GM10266 (cell line): Measurements from ENCODE around the gene DGKD.

ENCODE experiments used
- DNase-seq: peaks from one replicate; pipeline ENCODE4 v3.0.0; 2012; ENCODE audit errors: extremely low spot score
- TF ChIP-seq, protein P1 (sequence below): IDR thresholded peaks from 2 replicates; pipeline ENCODE4 v1.5.1; 2012; ENCODE audit warnings: mild to moderate bottlenecking, low read depth; ENCODE audit not compliant: control insufficient read depth, insufficient read depth; ENCODE audit errors: missing control alignments

Gene DGKD

DNA sequence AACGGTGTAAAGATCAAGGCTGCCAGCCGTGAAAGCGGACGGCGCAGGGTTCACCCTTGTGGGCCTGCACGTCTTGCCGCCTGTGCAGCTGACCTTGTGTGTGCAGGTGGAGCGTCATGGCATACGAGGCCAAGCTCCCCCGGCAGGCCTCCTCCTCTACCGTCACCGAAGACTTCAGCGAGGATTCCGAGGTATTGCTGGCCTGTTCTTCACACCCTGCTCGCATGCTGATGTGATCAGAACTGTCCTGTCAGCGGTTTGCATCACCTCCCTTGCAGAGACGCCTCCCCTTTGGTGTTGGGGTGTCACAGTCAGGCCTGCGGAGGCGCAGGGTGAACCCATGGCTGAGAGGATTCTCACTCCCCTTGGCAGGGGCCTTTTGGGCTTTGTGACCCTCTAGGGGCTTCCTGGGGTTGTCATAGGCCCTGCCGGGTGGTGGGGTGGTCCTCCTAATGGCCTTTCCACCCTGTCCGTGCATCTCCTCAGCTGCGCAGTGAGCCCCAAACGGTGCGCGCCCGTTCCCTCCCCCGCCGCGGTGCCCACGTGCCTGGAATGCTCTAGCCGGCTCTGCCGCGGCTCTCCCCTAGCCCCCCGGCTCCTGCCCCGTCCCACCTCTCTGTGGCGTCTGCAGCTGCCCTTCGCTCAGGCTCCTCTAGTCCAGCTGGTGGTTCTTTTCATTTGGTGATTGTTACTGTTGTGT is 92.5 kb downstream of the DGKD start:
- no peak for DNase-seq
- TF ChIP-seq, protein P1, sequence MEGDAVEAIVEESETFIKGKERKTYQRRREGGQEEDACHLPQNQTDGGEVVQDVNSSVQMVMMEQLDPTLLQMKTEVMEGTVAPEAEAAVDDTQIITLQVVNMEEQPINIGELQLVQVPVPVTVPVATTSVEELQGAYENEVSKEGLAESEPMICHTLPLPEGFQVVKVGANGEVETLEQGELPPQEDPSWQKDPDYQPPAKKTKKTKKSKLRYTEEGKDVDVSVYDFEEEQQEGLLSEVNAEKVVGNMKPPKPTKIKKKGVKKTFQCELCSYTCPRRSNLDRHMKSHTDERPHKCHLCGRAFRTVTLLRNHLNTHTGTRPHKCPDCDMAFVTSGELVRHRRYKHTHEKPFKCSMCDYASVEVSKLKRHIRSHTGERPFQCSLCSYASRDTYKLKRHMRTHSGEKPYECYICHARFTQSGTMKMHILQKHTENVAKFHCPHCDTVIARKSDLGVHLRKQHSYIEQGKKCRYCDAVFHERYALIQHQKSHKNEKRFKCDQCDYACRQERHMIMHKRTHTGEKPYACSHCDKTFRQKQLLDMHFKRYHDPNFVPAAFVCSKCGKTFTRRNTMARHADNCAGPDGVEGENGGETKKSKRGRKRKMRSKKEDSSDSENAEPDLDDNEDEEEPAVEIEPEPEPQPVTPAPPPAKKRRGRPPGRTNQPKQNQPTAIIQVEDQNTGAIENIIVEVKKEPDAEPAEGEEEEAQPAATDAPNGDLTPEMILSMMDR: no peak

DNA sequence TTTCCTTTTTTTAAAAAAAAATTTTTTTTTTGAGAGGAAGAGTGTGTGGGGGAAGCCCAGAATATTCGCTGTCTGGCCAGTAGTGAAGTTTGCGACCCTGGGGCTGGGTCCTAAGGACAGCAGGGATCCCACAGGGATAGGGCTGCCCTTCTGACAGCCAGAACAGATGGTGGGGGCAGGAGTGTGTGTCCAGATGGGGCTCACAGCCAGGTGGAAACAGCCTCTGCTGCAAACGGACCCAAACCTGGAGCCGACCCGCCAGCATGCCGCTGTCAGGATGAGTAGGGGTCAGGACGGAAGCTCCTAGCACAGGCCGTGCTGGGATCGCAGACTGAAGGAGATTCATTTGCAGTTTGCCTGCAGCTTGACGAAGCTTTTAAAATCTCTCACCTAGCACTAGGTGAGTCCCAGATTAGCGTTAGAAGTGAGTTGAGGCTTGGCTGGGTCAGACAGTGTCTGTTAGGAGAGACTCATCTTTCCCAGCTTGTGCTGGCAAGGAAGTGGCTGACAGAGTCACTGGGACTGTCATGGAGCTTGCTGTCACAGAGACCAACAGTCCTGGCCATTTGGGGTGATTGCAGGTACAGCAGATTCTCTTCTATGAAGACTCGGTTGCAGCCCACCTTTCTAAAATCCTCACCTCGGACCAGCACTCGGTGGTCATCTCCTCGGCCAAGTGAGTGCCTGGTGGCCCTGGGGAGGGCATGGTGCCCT is 93.4 kb downstream of the DGKD start:
- TF ChIP-seq, protein P1: no peak

DNA sequence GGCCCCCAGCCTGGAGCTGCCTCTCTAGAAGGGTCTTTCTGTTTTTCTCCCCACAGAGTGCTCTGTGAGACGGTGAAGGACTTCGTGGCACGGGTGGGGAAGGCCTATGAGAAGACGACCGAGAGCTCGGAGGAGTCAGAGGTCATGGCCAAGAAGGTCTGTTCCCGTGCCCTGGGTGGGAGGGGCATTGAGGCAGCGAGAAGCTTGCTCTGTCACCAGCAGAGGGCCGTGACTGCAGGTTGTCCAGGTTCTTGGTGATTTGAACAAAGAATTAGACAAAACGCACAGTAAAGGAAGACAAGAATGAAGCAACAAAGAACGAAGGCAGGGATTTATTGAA is 93.9 kb downstream of the DGKD start:
- TF ChIP-seq, protein P1: peak; percentile 23
- no peak for DNase-seq

More for the DNA sequence above, 93.4 kb downstream of the DGKD start:
- DNase-seq: no peak

DNA sequence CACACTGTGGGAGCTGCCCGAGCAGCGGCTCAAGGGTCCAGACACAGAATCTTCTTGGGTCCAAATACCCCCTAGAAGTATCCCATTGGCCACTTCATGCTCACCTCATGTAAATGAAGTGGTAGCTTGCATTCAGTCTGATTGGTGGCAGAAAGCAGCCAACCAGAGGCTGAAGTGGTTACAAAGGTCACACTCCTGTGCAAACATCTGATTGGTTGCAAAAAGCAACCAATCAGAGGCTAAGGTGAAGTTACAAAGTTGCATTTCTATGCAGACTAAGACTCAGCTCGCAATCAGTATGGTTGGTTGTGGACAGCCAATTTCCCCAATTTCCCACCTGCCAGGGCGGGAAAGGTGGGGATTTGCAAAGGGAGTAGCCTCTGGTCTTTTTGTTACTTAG is 94.3 kb downstream of the DGKD start:
- TF ChIP-seq, protein P1: no peak
- no peak for DNase-seq

DNA sequence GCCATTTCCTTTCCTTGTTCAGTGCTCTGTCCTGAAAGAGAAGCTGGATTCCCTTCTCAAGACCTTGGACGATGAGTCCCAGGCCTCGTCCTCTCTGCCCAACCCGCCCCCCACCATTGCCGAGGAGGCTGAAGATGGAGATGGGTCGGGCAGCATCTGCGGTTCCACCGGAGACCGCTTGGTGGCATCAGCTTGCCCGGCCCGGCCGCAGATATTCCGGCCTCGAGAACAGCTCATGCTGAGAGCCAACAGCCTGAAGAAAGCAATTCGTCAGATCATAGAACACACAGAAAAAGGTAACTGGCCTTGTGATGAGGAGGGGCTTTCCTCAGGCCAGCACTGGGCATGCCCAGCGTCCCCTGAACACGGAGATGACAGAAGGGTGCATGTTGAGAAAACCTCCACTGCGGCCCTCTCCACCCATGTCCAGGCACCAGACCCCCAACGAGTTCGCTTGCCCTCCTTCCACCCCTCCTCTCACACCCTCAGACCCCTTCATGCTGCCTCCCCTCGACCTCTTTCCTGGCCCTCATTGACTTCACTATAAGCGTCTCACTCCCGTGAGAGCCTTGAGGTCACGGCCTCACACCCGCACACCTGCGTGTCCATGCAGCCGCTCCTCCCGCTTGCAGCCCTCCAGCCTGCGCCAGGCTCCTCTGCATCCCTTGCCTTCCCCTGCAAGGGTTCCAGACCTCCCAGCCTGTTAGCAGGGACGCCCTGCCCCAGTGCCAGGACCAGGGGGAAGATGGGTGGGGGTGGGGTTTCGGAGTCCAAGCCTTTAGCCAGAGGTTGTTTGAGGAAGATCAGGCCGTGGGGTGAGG is 95.0 kb downstream of the DGKD start:
- TF ChIP-seq, protein P1: peak; percentile 22
- no peak for DNase-seq

DNA sequence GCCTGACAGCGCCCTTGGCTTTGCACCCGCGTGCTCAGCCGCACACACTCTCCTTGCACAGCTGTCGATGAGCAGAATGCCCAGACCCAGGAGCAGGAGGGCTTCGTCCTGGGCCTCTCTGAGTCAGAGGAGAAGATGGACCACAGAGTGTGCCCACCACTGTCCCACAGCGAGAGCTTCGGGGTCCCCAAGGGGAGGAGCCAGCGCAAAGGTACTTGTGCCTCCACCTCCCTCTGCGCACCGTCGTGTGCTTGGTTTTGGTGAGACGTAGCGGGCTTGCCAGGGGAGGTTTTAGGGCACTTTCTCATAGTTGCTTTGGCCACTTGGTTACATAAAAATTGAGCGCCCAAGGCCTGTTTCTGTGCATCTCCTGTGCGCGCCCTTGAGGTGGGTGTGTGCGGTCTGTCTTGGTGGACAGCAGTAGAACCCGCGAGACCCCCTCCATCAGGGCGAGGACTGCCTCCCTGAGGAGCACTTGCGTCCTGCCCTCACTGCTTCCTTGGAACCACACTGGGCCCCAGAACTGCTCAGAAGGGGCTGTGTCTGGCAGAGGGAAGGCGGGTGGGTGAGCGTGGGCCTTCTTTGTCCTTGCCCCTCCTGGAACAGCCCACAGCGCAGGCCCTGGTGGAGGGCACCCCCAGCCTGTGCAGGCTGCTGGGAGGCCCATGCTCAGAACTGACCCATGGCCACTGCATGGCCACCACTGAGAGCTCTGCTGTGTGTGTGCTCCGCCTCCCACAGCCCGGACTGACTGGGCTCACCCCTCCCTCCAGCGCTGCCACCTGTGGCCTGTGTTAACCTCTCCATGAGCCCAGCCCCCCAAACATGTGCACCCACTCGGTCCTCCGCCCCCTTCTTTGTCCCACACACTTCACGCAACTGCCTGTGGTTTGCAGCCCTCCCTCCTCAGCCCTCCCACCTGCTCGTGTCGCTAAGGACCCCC is 95.9 kb downstream of the DGKD start:
- DNase-seq: no peak
- TF ChIP-seq, protein P1: no peak
